GM19397 (cell line): ENCODE data around the gene EHBP1.
A peak's percentile ranks its signal among the peaks of the same experiment; 100 is the strongest.

Experiments
- ATAC-seq: cut with Tn5 transposase; IDR thresholded peaks from one replicate; pipeline ENCODE4 v1.9.1; 2021; ENCODE audit warnings: mild to moderate bottlenecking, moderate library complexity; ENCODE audit not compliant: unreplicated experiment

Gene EHBP1

DNA sequence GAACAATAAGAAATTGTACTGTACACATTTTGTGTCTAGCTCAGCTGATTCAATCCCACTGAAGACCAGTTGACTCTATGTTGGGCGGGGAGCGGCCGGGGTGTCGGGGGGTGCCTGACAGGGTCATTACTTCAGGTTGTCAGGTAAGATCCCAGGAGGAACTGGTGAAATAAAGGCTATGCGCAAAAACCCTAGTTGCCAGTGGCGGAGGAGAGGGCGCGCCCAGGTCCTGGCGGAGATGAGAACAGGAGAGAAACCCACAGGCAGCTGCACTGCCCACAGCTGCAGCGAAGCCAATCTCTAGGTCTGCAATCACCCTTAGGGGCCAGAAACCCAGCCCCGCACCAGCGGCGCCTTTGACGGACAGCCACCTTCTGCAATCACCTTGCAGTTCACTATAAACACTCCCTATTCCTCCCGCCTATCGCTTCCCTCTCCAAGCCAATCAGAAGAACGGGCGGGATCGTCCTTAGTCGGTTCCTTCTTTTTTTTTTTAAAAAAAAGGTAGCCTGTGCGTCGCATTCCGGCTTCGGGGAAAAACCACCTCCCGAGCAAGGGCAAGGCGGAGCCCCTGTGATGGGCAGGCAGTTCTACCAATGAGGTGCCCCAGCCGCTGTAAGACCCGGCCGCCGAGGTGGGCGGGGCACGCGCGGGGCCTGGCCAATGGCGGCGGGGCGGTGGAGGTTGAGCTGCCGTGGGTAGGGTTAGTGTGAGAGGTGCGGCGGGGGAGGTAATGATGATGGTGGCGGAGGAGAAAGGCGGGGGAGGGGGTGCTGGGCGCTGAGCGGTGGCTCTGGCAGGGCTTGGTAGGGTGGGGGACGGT, at the start of gene EHBP1:
Gene EHBP1 (plus strand): TSS at position 707 of the 823 bp plus-strand sequence. CDS start 1,479 bp downstream, outside the sequence.
- peak; percentile 96 for ATAC-seq

DNA sequence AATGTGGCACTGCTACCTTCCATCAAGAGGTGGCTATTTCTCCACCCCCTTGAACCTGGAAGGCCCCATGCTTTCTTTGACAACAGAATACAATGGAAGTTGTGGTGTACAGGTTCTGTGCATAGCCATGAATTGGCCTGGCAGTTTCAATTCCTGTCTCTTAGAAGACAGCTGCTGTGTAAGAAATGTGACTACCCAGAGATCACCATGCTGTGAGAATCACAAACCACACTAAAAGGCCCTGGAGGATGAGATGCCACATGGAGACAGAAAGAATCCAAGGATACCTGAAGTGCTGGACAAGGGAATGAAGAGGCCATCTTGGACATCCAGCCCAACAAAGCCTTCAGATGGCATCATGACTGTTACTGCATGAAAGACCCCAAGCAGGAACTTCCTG, 47.7 kb upstream of the EHBP1 start:
- ATAC-seq, result peak; percentile 62

DNA sequence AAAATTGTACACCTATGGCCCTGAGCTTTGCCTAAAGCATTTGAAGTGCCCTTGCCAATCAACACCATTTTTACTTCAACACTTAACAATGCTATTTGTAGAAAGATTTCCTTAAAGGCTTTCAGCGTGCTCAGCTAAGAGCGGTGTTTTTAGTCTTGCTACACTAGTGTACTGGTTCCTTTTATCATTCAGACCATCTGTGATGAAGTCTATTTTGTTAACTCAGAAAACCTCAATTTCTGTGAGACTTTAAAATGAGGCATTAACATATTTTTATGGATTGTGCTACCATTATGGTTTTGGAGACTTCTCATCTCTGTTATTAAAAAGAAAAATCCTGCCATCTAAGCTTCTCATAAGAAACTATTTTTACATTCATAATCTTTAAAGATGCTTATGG, 46.6 kb upstream of the EHBP1 start:
- no peak for ATAC-seq

DNA sequence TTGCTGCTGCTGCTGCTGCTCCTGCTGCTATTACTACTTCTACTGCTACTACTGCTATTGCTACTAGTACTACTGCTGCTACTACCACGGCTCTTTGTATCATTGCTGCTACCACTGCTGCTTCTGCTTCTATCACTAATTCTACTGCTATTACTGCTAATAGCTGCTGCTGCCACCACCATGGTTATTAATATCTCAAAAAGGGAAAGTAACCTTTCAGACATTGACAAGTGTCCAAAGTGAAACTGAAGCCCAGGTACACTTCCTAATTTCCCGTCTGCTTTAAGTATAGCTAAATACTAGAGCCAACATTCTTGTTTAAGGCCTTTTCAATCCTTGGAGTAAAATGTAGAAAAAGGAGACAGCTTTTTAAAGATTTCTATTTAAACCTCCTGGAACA, 45.4 kb upstream of the EHBP1 start:
- peak; percentile 58 for ATAC-seq

DNA sequence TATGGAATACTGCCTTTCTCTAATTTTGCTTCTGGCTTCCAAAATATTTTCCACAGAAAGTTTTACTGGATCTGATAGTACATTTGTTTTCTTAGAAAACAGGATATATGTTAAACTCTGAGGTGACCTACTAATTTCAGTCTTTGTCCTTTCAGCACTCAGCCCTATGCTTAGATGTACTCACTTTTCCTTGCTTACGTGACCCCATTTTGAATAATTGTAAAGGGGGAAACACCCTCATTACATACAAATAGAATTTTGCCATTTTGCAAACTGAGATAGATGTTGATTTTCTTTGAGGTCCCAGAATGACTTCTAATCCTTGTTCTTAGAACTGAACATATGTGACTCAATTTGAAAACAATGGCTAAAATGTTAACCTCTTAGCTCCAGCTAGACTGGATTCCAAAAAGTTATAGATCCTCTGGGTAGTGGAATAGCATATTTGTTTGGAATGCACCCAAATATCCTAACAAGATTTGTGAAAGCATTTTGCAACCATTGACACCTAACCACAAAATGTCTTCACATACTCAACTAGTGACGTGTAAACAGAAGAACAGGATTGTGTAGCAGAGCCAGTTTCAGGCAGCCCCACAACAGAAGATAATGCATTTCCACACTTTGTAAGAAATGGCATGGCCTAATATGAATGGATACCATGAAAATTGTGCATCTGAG, 44.8 kb upstream of the EHBP1 start:
- ATAC-seq, result no peak

DNA sequence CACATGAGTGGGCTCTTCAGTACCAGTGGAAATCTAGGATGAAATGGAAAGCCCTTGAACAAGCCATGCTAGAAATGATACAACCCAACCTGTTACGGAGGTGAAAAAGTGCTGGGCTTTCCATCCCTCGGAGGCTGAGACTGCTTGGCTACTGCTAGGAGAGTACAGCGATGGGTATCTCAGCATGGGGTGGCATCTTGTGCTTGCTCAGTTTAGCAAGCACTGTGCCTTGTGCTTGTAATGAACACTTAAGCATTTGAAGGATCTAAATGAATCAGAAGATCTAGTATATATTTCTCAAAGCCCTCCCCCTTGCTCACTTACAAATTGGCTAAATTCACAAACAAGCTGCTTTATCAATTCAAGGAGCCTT, 44.3 kb upstream of the EHBP1 start:
- no peak for ATAC-seq

DNA sequence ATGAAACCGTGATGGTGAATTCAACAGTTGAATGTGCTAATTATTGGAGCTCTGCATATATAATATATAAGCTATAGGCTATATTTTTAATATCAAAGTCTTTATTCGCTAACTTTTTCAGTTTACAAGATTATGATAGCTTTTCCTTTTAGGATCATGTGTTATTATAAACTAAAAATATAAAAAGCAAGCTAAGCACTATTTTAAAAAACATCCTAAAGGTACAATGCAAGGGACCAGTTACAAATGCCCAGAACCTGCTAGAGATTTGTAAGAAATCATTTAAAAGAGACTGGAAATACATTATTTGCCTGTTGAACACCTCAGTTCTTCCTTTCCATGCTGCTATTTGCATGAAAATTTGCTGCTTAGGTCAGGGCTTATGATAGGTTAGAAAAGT, 43.4 kb upstream of the EHBP1 start:
- ATAC-seq, result no peak

DNA sequence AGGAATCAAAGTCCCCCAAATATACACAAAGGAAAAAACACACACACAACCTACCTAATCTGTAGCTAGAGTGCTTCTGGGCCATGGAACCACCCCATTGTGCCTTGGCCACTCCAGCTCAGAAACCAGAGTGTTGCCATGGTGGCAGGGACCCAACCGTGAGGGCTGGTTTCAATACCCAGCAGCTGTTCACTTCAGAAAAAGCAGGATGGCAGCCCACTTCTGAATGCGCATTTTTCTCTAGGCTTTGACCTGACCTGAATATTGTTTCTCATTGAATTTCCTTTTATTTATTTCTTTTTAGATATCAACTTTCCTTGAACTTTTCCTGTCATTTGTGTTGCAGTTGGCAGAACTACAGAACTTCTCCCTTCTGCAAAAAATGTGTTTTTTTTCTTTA, 43.0 kb upstream of the EHBP1 start:
- ATAC-seq, result no peak

DNA sequence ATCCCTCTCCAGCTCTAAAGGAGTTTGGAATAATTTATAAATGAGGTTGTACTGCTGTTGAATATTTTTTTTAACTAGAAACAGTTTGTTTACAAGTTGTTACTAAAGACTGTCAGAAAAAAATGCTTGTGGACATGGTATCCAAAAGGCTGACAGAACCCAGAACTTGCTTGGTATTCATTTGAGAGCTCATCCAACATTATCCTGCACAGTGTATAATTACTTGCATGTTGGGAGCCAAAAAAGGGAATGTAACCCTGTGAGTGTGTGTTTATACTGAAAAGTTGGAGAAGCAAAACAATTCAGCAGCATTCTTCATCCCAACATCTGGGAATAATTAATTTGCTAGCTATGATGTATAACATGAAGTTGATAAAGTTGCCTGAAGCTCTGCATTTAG, 42.1 kb upstream of the EHBP1 start:
- ATAC-seq, result no peak

DNA sequence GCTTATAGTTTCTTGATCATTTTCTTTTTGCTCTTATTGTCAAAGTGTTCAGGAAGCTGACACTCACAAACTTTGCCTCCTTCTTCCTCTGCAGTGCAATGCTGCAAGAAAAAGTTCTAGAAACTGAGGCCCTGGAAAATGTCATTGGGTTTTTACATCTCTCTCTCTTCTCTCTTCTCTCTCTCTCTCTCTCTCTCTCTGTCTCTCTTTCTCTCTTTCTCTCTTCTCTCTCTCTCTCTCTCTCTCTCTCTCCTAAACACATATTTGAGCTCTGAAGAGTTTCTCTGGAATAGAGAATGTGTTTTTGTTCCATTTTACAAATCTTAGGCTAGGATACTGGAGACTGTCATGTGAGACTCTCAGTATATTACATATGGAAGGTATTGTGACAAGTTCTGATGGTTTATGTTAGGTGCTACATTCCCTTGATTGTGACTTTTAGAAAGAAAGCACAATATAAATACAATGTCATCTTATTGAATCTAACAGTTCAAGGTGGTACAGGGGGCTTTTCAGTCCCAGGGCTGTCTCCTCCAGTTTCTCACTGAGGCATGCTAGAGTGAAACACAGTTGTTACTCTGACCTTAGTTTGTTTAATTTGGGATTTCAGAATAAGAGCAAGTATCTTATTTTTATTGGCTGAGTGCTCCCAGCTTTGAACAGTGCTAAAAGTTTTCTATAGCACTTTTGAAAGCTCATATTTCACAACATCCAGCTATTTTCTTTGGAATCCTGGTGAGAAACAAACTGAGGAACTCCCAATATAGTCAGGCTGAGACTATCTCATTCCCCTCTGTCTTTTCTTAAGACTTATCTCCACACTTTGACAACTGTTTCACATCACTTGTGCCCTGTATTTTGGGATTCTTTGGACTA, 41.4 kb upstream of the EHBP1 start:
- no peak for ATAC-seq

DNA sequence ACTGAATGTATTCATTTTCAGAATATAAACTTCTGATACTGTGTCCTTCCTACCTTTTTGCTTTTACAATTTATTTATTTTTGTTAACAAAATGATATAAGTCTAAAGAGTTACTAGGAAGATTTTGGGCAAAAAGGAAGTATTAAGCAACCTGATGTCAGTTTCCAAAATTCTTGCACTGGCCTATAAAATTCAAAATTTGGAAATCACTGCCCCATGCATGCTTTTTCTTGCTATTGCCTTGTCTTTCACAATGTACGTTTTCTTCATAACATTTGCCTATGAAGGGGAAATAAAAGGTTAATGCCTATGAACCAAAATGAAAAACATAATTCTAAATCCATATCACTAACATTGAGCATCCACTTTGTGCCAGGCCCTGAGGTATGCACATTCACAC, 40.1 kb upstream of the EHBP1 start:
- ATAC-seq, result no peak

DNA sequence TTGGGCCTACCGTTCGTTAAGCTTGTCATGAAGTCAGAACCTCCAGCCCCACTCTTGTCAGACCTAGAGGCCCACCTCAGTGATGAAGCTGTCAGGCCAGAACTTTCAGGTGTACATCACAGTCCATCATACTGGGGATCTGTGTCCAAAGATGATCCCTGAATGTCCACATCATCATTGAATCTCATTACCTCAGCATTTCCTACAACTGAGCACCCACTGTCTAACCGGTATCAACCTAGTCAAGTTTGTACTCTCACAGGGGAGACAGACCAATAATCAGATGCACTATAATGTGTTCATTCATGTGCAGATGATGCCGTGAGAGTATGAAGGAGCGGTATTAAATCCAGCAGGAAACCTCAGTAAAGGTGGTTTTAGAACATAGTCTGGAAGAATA, 36.3 kb upstream of the EHBP1 start:
- ATAC-seq, result no peak

DNA sequence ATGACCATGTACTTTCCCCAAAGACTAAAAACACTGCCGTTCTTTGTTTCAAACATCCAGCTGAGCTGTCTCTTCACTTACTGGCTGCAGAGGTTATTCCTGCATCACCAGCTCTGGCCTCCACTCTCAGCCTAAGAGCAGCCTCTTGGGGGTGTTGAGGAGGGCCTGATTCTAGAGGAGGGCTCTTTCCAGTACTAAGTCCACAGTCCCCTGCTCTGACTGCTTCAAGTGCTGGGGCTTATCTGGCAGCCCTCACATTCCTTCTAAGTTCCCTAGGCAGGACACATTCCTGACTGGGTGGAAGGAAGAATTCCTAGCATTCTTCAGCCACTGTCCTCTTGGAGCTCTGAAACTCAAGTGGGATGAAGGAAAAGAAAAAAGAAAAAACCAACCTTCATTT, 32.9 kb upstream of the EHBP1 start:
- ATAC-seq, result no peak

DNA sequence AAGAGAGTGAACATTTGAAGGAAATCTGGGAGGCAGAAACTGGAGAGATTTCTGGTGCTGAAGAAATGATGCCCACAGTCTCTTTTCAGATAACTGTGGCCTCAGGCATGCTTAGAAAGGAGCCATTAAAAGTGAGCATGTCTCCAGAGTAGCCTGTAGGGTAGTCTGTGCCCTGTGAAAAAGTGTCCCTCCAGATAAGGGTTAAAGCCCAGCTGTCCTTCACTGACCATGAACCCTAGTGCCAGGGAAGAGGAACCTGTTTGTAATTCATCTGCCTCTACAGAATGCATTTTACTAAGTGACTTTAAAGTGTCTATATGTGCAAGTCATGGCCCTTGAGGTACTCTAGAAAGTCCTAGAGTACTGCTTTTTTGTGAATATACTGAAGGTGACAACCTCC, 30.5 kb upstream of the EHBP1 start:
- no peak for ATAC-seq

DNA sequence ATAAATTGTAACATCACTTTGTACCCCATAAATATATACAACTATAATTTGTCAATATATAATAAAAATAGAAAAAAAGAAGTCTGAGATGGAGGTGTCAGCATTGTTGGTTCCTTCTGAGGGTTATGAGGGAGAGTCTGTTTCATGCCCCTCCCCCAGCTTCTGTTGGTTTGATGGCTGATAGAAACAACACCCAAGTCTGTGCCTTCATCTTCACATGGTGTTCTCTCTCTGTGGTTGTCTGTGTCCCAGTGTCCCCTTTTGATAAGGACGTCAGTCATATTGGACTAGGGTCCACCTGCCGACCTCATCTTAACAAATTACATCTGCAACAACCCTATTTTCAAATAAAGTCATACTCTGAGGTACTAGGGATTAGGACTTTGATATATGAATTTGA, 20.3 kb upstream of the EHBP1 start:
- no peak for ATAC-seq

DNA sequence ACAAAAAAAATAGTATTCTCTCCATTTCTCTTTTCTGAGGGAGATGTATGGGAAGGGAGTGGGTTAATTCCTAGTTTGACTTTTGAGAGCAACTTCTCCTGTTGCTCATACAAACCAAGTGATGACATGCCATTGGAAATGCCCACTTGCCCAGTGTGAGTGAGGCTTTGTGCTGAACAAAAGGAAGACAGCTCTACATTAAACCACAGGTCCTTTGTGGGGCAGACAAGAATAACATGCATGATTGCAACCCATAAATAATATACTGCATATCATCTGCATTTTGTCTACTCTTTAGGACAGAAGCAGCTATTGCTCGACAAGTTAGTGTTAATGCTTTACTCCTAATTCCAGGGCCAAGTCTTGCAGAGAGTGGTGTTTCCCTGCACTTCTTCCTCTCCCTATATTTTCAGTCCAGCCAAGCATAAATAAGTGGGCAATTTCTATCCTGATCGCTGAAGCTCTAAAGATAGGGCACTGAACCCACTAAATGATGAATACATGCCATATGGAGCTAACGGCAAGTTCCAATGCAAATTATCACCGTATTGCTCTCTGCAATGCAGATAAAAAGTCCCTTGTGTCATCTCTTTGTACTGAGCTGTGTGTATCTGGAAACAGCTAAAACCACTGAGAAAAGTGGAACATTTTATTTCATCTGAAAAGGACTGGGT, 19.4 kb upstream of the EHBP1 start:
- no peak for ATAC-seq

DNA sequence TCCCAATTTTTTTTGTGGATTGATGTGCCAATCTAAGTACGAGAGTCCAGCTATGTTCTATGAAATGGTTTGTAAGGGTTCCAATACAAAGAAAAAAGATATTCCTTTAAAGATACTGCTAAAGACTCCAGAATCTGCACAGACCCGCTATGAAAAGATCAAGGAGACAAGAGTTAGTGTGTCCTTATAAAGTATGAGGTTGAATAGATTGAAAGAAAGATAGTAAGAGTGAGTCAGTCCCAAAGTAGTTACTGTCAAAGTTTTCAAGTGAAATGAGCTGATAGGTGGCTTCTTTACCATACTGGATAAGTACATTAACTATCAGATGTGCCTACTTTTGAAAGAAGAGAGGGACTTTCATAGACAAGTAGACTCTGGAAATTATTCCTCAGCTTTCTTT, 17.9 kb upstream of the EHBP1 start:
- no peak for ATAC-seq

DNA sequence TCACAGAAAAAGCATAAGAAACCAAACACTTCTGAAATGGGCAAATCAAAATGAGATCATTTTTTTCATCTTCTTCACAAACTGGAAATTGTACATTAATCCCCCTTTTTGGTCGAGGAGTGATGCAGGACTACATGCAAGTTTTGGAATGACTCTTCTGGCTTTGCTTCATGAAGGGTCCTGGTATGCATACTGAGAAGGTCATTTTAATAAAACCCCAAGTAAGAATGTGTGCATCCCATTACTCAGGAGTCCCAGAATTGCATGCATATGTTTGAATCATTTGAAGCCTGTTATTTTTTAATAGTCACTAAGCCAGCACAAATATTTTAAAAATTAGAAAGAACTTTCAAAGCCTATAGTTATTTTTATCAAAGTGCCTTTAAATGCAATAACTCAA, 16.7 kb upstream of the EHBP1 start:
- no peak for ATAC-seq

DNA sequence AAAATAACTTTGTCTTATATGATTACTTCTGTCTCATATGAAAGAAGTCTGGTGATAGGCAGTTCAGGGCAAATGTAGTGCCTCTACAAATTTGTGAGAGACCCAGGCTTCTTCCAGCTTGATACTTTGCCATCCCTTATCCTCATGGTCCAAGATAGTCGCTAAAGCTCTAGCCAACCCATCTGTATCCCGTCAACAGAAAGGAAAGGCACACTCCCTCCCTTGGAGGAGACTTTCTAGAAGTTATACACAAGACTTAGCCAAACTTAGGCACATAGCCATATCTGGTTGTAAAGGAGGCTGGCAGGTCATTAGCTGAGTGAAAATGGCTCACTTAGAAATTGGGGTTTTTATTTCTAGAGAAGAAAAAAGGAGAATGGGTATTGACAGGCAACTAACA, 14.3 kb upstream of the EHBP1 start:
- ATAC-seq, result no peak

DNA sequence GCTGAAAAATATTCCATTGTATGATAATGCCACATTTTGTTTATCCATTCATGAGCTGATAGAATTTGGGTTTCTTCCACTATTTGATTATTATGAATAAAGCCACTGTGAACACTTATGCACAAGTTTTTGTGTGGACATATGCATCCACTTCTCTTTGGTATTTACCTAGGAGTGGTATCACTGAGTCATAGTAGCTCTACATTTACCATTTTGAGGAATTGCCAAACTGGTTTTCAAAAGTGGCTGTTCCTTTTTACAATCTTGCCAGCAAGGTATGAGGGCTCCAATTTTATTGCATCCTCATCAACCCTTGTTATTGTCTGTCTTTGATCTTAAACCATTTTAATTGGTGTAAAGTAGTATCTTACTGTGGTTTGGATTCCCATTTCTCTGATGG, 13.3 kb upstream of the EHBP1 start:
- no peak for ATAC-seq

DNA sequence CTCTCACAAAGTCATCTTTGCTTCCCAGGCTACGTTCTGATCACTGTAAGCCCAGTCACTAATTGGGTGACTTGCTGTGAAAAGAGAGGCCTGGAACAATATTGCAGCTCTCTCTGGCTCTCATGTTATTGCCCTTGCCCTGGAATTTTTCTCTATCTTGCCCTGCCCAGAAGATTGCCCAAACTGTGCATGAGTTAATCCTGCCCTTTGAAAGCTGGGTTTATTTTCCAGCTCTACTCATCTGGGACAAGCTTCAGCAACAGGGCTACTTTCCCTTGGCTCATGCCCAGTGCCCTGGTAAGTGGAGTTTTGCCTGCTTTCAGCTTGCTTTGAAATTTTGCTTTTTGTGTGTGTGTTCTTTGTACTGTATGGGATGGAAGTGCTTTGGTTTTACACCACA, 6.9 kb upstream of the EHBP1 start:
- no peak for ATAC-seq
